Measurements from ENCODE around the gene GLYR1. TPM values are rescaled to one million over a fixed set of nuclear protein-coding genes. Genes with fewer than 3 reads are reported as not detected.

Gene GLYR1
- polyA plus RNA-seq, 1 donor (not counting 4 experiments of a cell fraction or from before 2014, with no cell fraction given): 42.6 TPM

DNA sequence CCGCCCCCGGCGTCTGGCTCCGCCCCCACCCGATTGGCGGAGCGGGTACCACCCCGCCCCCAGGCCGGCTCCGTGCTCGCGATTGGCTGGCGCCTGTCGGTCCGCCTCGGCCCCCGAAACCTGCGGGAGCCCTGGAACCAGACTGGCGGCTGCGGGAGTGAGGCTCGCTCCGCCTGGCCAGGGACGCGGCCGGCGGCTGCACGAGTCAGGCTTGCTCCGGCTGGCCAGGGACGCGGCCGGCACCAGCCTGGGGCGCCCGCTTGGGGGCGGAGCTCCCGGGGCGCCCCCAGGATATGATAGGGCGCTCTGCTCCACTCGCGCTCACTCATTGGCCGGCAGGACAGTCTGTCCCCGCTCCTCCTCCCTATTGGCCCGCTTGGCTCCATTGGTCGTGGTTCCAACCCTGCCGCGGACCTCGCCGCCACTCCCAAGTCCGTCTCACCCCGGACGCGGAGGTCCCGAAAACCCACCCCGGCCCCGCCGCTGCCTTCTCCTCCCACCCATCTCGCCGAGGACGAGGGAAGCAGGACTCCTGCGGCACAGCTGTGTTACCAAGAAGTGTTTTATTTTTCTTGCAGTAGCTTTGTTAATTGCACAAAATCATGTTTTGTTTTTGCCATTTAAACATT, 44.3 kb downstream of the GLYR1 start:
- Histone ChIP-seq H3K27ac (ENCODE audit: control insufficient read depth, insufficient read depth, low read length) (peak overlapping the region; percentile 17), H2AFZ (ENCODE audit: control insufficient read depth, low read length) (peak overlapping the region; percentile 56), H3K27me3 (ENCODE audit: control insufficient read depth, extremely low read depth, insufficient read depth, low read length) (no peaks in the 10 kb centered on the region), H3K79me2 (ENCODE audit: control insufficient read depth, insufficient read depth, low read length) (no peaks in the 10 kb centered on the region), H3K9me1 (ENCODE audit: control insufficient read depth, extremely low read depth, insufficient read depth, low read length) (no peaks in the 10 kb centered on the region), H3K9ac (ENCODE audit: control insufficient read depth, extremely low read depth, insufficient read depth, low read length) (peak overlapping the region; percentile 56), H3K4me1 (ENCODE audit: control insufficient read depth, extremely low read depth, insufficient read depth, low read length) (peaks cover 25% of the 10 kb centered on the region), H4K20me1 (ENCODE audit: control insufficient read depth, extremely low read depth, insufficient read depth, low read length) (no peaks in the 10 kb centered on the region), H3K4me2 (ENCODE audit: control insufficient read depth, extremely low read depth, insufficient read depth, low read depth, low read length) (peak overlapping the region; percentile 84), H3K9me3 (ENCODE audit: control insufficient read depth, low read depth, low read length) (no peaks in the 10 kb centered on the region), H3K36me3 (ENCODE audit: control insufficient read depth in 2 of 2, extremely low read depth in 1 of 2, insufficient read depth in 2 of 2, low read length in 2 of 2) (peaks cover 13 to 14% of the 10 kb centered on the region in 2 experiments), H3K4me3 (ENCODE audit: control insufficient read depth in 2 of 3, extremely low read depth in 1 of 3, insufficient read depth in 2 of 3, low read depth in 1 of 3, low read length in 3 of 3) (peak overlapping the region; percentile 58 to 67 (median 66))
- dilution Hi-C loops (cut with MboI; ENCODE audit: extremely low pct_ligation_motif_present, low sequenced_read_pairs): no loop called here
- FAIRE-seq (peak; percentile 53), DNase-seq (ENCODE audit: low read depth, low spot score) (no peak)
- TF ChIP-seq CTCF (optimal IDR thresholded peaks at IDR 0.05 in 1 of 3, IDR thresholded peaks at IDR 0.05 in 1 of 3, conservative IDR thresholded peaks at IDR 0.05 in 1 of 3; ENCODE audit: extremely low read depth in 1 of 3, insufficient read depth in 2 of 3, low read length in 3 of 3) (no peak), EZH2 (IDR thresholded peaks at IDR 0.05; ENCODE audit: low read length) (no peak)

DNA sequence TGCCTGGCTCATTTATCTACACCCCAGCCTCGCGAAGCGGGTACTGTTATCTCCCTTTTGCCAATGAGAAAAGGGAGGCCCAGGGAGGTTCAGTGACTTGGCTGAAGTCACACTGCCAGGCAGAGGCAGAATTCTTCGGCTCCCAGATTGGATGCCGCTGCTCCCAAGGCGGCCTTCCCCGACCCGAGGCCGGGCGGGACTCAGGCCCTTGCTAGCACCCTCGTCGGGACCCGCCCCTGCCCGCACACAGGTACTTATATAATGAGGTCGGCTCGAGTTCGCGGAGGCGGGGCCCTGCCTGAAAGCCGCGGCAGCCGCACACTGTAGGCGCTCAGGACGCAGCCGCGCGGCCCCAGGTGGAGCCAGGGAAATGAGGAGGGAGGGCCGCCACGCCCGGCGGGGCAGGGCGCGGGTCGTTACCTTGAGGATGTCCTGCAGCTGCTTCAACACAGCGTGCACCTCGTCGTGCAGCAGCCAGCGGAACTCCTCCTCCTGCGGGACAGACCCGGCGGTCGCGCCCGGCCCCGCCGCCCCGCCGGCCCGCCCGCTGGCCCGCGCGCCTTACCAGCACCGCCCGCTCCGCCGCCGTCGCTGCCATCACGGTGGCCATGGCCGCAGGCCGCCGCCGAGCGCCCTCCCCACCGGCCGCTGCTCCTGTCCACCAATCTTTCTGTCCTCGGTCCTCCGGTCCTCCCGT, 45.0 kb downstream of the GLYR1 start, which contains the start of gene ROGDI:
ROGDI (minus strand) TSS at position 672 of the 697 bp plus-strand sequence; CDS start at position 610, 62 bp downstream.
- Histone ChIP-seq H3K4me1 (ENCODE audit: control insufficient read depth, extremely low read depth, insufficient read depth, low read length) (peaks cover 25% of the 10 kb centered on the region), H3K9ac (ENCODE audit: control insufficient read depth, extremely low read depth, insufficient read depth, low read length) (peak within 1 kb of the TSS; percentile 59), H3K9me3 (ENCODE audit: control insufficient read depth, low read depth, low read length) (no peaks in the 10 kb centered on the region), H3K36me3 (ENCODE audit: control insufficient read depth in 2 of 2, extremely low read depth in 1 of 2, insufficient read depth in 2 of 2, low read length in 2 of 2) (peaks cover 8 to 14% of the 10 kb centered on the region in 2 experiments), H3K79me2 (ENCODE audit: control insufficient read depth, insufficient read depth, low read length) (no peaks in the 10 kb centered on the region), H3K4me2 (ENCODE audit: control insufficient read depth, extremely low read depth, insufficient read depth, low read depth, low read length) (peak within 1 kb of the TSS; percentile 84), H3K4me3 (ENCODE audit: control insufficient read depth in 2 of 3, extremely low read depth in 1 of 3, insufficient read depth in 2 of 3, low read depth in 1 of 3, low read length in 3 of 3) (peak within 1 kb of the TSS; percentile 58 to 67 (median 66)), H4K20me1 (ENCODE audit: control insufficient read depth, extremely low read depth, insufficient read depth, low read length) (no peaks in the 10 kb centered on the region), H3K27me3 (ENCODE audit: control insufficient read depth, extremely low read depth, insufficient read depth, low read length) (no peaks in the 10 kb centered on the region), H2AFZ (ENCODE audit: control insufficient read depth, low read length) (peak within 1 kb of the TSS; percentile 70), H3K9me1 (ENCODE audit: control insufficient read depth, extremely low read depth, insufficient read depth, low read length) (no peaks in the 10 kb centered on the region), H3K27ac (ENCODE audit: control insufficient read depth, insufficient read depth, low read length) (peak within 1 kb of the TSS; percentile 39)
- no peak for TF ChIP-seq EZH2 (IDR thresholded peaks at IDR 0.05; ENCODE audit: low read length)
- dilution Hi-C loops (cut with MboI; ENCODE audit: extremely low pct_ligation_motif_present, low sequenced_read_pairs): no loop called here
- DNase-seq (ENCODE audit: low read depth, low spot score) (no peak), FAIRE-seq (no peak)
